Prostate gland (tissue), 2 donors: ENCODE data around the gene REXO4.

Experiments used
- CTCF ChIP-seq, 4 experiments: fragments of 200-600 bp in 2 of 4; fragments of 450-650 bp in 2 of 4; sonication (generic) in 2 of 4; IDR thresholded peaks; 1 replicate in 3 of 4; 2 replicates in 1 of 4; pipeline ENCODE4 v1.5.1; 2016 to 2019; ENCODE audit warnings: antibody characterized with exemption in 4 of 4, mild to moderate bottlenecking in 2 of 4, moderate library complexity in 2 of 4
- POLR2A ChIP-seq: fragments of 450-650 bp; IDR thresholded peaks from one replicate; pipeline ENCODE4 v1.6.1; 2016; ENCODE audit warnings: antibody characterized with exemption, mild to moderate bottlenecking

GRCh38 chr9:133359399-133360175 is 58.2 kb downstream of the REXO4 start:
- TF ChIP-seq POLR2A (no peak), CTCF (IDR thresholded peaks at IDR 0.05) (peak in 2 of 4 experiments; percentile 16 to 43)
